Gastrocnemius medialis (tissue), 4 donors: ENCODE measurements around the gene RAB5IF. TPM values are rescaled to one million over a fixed set of nuclear protein-coding genes. Genes with fewer than 3 reads are reported as not detected.

Experiments used
- ATAC-seq, 2 donors: fragments of 150-250 bp; one replicate each; pipeline ENCODE4 v1.9.1; 2016
- DNase-seq, 2 donors: peaks; one replicate each; pipeline ENCODE4 v3.0.0-alpha.2; 2019
- H3K27ac ChIP-seq, 4 donors: fragments of 200-600 bp; sonication (generic); 1 replicate in 1 of 4; 2 replicates in 3 of 4; pipeline ENCODE4 v1.5.1; 2016 to 2018; ENCODE audit warnings: mild to moderate bottlenecking in 2 of 4, moderate library complexity in 1 of 4
- H3K27me3 ChIP-seq, 3 donors: fragments of 200-600 bp; sonication (generic) in 2 of 3; 1 replicate in 1 of 3; 2 replicates in 2 of 3; pipeline versions ENCODE4 v1.5.1 to v1.6.0; 2016 to 2019; ENCODE audit warnings: mild to moderate bottlenecking in 1 of 3, moderate library complexity in 1 of 3
- H3K36me3 ChIP-seq, 2 donors: fragments of 200-600 bp; sonication (generic) in 1 of 2; one replicate each; pipeline ENCODE4 v1.5.1; 2017 to 2018
- H3K4me1 ChIP-seq, 2 donors: fragments of 200-600 bp; sonication (generic) in 1 of 2; one replicate each; pipeline ENCODE4 v1.5.1; 2016 to 2017; ENCODE audit warnings: mild to moderate bottlenecking in 2 of 2
- H3K4me3 ChIP-seq, 4 donors: fragments of 200-600 bp; sonication (generic) in 3 of 4; 1 replicate in 1 of 4; 2 replicates in 3 of 4; pipeline ENCODE4 v1.5.1; 2016 to 2019; ENCODE audit warnings: mild to moderate bottlenecking in 2 of 4
- H3K9me3 ChIP-seq, 3 donors: fragments of 200-600 bp; sonication (generic) in 2 of 3; 1 replicate in 1 of 3; 2 replicates in 2 of 3; pipeline ENCODE4 v1.5.1; 2016 to 2019
- POLR2A ChIP-seq, 2 donors: fragments of 450-650 bp; IDR thresholded peaks; one replicate each; pipeline ENCODE4 v1.6.1; 2017; ENCODE audit warnings: antibody characterized with exemption in 2 of 2, mild to moderate bottlenecking in 2 of 2, moderate library complexity in 2 of 2
- in situ Hi-C, 4 donors: fragments of 200-750 bp; cut with MboI; loops; one replicate each; pipeline versions ENCODE4 v1.15.0 to v1.8.0; 2017; ENCODE audit warnings: low sequenced_read_pairs in 4 of 4
- intact Hi-C: fragments of 100-400 bp; cut with DNase I; formaldehyde crosslinking; loops from one replicate; pipeline ENCODE4 v1.15.1; 2023; ENCODE audit warnings: low total_unique reads
- total RNA-seq, 4 donors: library from RNA; depleted of rRNA; stranded (reverse); fragments of >200 nt; gene quantifications; one replicate each; pipeline versions ENCODE4 v1.1.0 to v1.2.3, GENCODE V29; 2016
- TF ChIP-seq, protein P1 (sequence below), 5 experiments: fragments of 450-650 bp in 3 of 5; fragments of 200-600 bp in 2 of 5; sonication (generic) in 2 of 5; IDR thresholded peaks in 4 of 5; conservative IDR thresholded peaks in 1 of 5; 1 replicate in 4 of 5; 2 replicates in 1 of 5; pipeline ENCODE4 v1.5.1; 2016 to 2019; ENCODE audit warnings: antibody characterized with exemption in 5 of 5, mild to moderate bottlenecking in 3 of 5, moderate library complexity in 3 of 5

The RAB5IF gene
- total RNA-seq, 4 donors from 2014 or later, result 215 to 768 (median 545) TPM

DNA sequence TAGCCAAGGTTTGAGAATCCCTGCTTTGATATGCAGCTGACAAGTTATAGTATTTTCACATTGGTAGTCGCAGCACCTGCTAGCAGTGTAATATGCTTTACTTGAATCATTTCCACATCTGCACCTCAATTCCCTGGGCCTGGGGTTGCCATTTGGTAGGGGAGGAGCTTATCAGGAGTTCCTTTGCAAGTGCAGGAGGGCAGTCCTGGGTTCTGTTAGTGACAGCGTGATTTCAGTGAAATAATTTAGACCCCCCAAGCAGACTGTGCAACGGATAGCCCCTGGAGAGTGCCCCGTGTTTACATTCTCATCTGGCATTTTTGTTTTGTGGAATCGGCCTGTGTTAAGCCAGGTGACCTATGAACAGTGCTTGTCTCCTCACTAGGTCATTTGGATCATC is 6.0 kb downstream of the RAB5IF start:
- TF ChIP-seq, protein P1, sequence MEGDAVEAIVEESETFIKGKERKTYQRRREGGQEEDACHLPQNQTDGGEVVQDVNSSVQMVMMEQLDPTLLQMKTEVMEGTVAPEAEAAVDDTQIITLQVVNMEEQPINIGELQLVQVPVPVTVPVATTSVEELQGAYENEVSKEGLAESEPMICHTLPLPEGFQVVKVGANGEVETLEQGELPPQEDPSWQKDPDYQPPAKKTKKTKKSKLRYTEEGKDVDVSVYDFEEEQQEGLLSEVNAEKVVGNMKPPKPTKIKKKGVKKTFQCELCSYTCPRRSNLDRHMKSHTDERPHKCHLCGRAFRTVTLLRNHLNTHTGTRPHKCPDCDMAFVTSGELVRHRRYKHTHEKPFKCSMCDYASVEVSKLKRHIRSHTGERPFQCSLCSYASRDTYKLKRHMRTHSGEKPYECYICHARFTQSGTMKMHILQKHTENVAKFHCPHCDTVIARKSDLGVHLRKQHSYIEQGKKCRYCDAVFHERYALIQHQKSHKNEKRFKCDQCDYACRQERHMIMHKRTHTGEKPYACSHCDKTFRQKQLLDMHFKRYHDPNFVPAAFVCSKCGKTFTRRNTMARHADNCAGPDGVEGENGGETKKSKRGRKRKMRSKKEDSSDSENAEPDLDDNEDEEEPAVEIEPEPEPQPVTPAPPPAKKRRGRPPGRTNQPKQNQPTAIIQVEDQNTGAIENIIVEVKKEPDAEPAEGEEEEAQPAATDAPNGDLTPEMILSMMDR (IDR thresholded peaks at IDR 0.05 in 4 of 5, conservative IDR thresholded peaks at IDR 0.05 in 1 of 5), result no peak
- TF ChIP-seq POLR2A (IDR thresholded peaks at IDR 0.05), result no peak
- Histone ChIP-seq H3K4me1 (peaks cover 15% of the 10 kb centered on the region in 2 donors), H3K36me3 (peaks cover 2 to 81% of the 10 kb centered on the region in 2 donors), H3K9me3 (no peaks in the 10 kb centered on the region), H3K27me3 (no peaks in the 10 kb centered on the region), H3K4me3 (no peak overlapping the region), H3K27ac (no peak overlapping the region)
- DNase-seq (no peak), ATAC-seq (no peak)
- intact Hi-C loops (no loop called here), in situ Hi-C loops (loop anchor here in 1 of 4 donors (25.0 kb wide), 1 partner anchor 399 kb away; no protein-coding TSS in a partner anchor)

DNA sequence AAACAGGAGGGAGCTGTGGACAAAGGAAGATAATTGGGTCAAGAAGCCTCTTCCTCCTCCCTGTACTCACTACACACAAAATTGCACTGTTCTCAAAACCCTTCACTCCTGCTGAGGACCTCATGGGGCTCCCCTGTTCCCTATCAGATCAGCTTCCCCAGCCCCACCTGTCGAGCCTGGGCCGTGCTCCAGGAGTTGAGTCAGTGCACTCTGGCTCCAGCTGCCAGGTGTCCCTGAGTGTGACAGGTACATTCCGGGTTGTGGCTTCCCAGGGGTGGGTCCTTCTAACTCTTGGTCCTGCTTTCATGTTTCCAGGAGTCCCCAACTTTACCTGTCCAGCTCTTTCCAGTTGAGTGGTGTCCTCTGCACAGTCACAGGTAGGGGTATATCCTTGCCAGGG is 8.4 kb downstream of the RAB5IF start:
- Histone ChIP-seq H3K9me3 (no peaks in the 10 kb centered on the region), H3K27me3 (no peaks in the 10 kb centered on the region), H3K4me3 (no peak overlapping the region), H3K36me3 (peaks cover 2 to 66% of the 10 kb centered on the region in 2 donors), H3K27ac (no peak overlapping the region), H3K4me1 (no peaks in the 10 kb centered on the region)
- TF ChIP-seq, protein P1 (IDR thresholded peaks at IDR 0.05 in 4 of 5, conservative IDR thresholded peaks at IDR 0.05 in 1 of 5), result no peak
- no peak for TF ChIP-seq POLR2A (IDR thresholded peaks at IDR 0.05)
- intact Hi-C loops (no loop called here), in situ Hi-C loops (loop anchor here in 1 of 4 donors (25.0 kb wide), 1 partner anchor 402 kb away; no protein-coding TSS in a partner anchor)
- ATAC-seq, result peak in 1 of 2 donors; percentile 48
- peak in 1 of 2 donors; percentile 32 for DNase-seq

DNA sequence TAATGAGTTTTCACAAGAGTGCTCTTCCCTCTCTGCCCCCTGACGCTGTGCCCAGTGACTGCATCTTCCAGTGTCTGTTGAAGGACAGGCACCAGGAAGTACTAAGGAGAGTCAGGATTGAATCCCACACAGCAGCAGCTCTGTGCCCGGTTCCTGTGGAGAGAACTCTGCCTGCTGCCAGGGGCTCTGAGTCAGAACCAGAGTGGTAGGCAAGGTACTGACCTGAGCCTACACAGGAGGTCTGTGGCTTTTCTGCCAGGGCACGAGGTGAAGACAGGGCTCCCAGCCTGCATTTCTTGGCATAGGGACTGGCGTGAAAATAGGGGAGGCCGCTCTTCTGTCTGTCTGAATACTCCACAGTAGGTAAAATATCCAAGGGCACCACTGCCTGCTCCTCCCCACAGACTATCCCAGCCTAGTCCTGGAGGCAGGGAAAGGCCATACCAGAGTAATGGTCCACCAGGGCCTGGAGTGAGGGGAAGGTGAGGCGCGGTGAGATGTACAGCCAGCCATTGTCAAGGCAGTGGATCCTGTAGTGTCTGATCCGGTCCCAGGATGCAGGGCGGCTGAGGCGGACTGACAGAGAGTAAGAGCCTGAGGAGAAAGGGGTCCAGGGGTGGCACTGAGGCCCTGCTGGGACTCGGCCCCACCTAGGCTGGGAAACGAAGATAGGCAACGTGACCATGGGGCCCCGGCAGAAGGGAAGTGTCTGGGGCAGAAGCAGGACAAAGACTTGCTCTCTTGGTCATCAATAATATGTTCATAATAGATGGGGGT is 9.4 kb downstream of the RAB5IF start:
- no peak overlapping the region for H3K27ac ChIP-seq
- no peak overlapping the region for H3K4me3 ChIP-seq
- no peak for TF ChIP-seq POLR2A (IDR thresholded peaks at IDR 0.05)
- TF ChIP-seq, protein P1 (IDR thresholded peaks at IDR 0.05 in 4 of 5, conservative IDR thresholded peaks at IDR 0.05 in 1 of 5), result no peak
- DNase-seq (no peak), ATAC-seq (no peak)
- H3K9me3 ChIP-seq, result no peaks in the 10 kb centered on the region
- peaks cover 2 to 58% of the 10 kb centered on the region in 2 donors for H3K36me3 ChIP-seq
- in situ Hi-C loops, result loop anchor here in 1 of 4 donors (25.0 kb wide), 1 partner anchor 403 kb away; no protein-coding TSS in a partner anchor
- H3K4me1 ChIP-seq, result no peaks in the 10 kb centered on the region
- intact Hi-C loops, result no loop called here
- no peaks in the 10 kb centered on the region for H3K27me3 ChIP-seq

DNA sequence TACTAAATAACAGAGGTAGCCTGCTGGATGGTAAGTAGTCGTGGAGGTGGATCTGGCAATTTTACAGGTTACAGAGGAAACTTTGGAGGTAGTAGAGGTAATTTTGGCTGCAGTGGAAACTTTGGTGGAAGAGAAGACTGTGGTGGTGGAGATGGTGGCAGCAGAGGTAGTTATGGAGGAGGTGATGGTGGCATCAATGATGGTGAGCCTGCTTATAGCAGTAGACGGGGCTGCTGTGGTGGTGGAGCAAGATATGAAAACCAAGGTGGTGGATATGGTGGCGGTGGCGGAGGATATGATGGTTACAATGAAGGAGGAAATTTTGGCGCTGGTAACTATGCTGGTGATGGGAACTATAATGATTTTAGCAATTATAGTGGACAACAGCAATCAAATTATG is 15.3 kb downstream of the RAB5IF start:
- Histone ChIP-seq H3K27me3 (no peaks in the 10 kb centered on the region), H3K27ac (no peak overlapping the region), H3K9me3 (no peaks in the 10 kb centered on the region), H3K4me1 (no peaks in the 10 kb centered on the region), H3K36me3 (no peaks in the 10 kb centered on the region), H3K4me3 (no peak overlapping the region)
- in situ Hi-C loops, result loop anchor here in 1 of 4 donors (25.0 kb wide), 1 partner anchor 409 kb away; no protein-coding TSS in a partner anchor
- no peak for ATAC-seq
- TF ChIP-seq POLR2A (IDR thresholded peaks at IDR 0.05), result no peak
- TF ChIP-seq, protein P1 (IDR thresholded peaks at IDR 0.05 in 4 of 5, conservative IDR thresholded peaks at IDR 0.05 in 1 of 5), result no peak
- DNase-seq, result no peak
- intact Hi-C loops, result no loop called here
